ENCODE data around the gene KPNA1.

Gene KPNA1

DNA sequence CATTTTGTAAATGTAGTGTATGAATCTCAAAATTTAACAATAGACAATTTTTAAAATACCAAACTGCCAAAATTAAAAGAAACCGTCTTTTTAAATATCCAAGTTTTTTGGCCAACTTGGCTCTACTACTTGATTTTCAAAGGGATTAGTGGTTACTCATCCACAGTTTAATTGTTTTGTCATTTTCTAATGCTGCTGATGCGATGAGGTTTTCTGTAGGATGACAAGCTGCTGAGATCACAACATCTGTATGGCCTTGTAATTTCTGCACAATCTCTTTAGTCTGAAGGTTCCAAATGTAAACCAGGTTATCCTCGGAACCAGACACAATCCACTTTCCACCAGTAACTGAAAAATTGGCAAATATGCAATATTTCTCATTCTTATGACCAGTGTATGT is 100.3 kb downstream of the KPNA1 start:
- no peak for DNase-seq

GRCh38 chr3:122410639-122411038 is 104.1 kb downstream of the KPNA1 start:
- no peak for DNase-seq

- no peak for DNase-seq
Measured at GRCh38 chr3:122410111-122410510, 104.6 kb downstream of the KPNA1 start.

DNA sequence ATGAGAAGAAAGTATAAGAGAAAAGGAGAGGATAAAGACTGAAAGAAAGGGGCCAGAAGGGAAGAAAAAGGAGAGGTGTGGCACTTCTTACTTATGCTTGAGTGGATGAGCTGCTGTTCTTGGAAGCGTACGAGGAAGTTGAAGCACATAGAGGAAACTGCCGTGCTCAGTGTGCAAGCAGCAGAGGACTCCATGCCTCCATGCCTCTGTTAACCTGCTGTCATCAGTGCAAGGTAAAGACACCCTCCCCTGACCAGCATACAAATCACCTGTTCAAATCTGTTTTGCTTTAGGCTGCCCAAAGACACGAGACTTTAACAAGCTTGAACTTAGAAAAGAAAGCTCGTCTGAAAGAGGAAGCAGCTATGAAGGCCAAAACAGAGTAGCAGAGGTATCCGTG is 105.3 kb downstream of the KPNA1 start:
- no peak for DNase-seq

DNA sequence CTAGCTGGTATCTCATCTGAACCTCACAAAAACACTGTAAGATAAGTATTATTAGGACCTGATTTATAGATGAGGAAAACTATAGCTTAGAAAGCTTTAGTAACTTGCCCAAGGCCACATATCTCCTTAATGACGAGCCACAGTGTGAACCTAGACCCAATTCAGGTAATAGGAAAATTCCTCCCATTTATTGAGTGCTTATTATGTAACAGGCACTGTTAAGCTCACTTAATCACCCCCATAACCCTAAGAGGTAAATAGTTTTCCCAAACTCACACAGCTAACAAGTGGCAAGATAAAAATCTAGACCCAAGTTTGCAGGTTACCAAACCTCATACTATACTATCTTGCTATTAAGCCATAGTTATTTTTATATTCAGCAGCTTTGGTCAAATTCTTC is 106.8 kb downstream of the KPNA1 start:
- DNase-seq: no peak

DNA sequence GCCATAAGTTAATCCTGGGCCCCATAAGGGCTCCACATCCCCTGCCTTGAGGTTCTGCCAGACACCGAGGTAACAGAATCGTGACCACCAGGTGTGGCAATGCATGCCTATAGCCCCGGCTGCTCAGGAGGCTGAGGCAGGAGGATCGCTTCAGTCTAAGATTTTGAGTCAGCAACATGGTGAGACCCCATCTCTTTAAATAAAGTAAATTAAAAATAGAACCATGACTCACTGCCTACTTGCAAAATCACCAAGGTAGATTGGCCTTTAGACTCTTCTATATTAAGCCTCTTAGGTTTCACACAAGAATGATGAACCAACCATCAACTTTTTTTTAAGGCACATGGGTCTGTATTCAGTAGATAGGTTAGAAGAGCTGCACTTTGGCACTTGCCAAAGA is 108.5 kb downstream of the KPNA1 start:
- no peak for DNase-seq

DNA sequence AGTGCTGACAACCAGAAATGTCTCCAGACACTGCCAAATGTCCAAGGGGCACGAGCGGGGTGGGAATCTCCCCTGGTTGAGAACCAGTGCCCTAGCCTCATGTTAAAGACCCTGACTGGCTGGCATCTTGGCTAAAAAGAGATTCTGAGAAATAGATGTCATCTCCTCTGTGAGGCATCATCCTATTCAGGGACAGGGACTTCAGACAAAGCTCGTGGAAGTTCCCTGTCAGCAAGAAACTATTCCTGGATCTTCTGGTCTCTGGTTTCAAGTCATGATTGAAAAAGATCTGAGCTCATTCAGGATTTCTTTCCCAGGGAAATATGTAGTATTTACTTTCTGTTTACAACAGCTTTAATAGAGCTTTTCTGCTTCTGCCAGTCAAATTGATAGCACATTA is 109.7 kb downstream of the KPNA1 start:
- DNase-seq: no peak

DNA sequence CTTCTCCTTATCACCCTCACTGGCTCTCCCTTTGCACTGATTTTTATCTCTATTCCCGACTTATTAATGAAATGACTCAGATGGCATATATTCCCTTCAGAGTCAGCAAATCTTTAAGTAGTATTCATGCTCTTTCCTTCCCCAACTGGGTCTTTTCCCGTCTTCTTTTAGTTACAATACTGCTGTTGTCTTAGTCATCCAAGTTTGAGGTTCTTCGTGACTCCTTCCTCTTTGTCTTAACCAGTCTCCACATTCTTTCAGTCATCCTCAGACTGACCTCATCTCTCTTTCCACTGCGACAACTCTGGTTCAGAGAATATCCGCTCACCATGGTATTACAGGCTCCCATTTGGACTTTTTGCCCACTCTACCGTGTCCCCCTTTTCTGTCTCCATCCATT is 111.2 kb downstream of the KPNA1 start:
- no peak for DNase-seq

GRCh38 chr3:122398920-122399319 is 115.8 kb downstream of the KPNA1 start:
- no peak for DNase-seq

DNA sequence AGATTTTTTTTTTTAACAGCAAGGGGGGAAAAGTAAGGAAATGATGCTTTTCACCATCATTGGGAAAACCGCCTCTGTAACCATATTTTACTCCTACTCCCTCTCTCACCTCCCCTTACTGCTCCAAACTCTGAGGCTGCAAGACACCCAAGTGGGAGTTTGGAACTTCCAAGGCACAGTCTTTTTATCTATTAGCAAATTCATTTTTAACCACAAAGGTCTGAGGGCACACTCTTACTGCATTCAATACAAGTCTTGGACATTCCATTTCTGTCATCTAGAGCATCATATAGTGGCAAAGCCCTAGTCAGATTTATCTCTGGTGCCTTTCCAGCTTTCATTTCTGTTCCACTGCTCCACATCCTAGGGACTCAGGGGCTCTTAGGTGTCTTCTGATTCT is 117.5 kb downstream of the KPNA1 start:
- no peak for DNase-seq

GRCh38 chr3:122396511-122396910 is 118.2 kb downstream of the KPNA1 start:
- no peak for DNase-seq

DNA sequence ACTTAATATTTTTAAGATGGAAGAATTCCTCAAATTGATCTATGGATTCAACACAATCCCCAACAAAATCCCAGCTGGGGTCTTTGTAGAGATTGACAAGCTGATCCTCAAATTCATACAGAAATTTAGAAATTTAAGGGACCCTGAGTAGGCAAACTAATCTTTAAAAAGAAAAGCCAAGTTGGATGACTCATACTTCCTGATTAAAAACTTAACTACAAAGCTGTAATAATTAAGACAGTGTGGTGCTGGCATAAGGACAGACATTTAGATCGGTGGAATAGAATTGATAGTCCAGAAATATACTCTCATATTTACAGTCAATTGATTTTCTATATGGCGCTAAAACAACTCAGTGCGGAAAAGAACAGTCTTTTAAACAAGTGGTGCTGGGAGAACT is 119.2 kb downstream of the KPNA1 start:
- DNase-seq: no peak

GRCh38 chr3:122394173-122394572 is 120.6 kb downstream of the KPNA1 start:
- DNase-seq: no peak

- DNase-seq: peak; percentile 20
Measured at GRCh38 chr3:122392868-122393844, 121.6 kb downstream of the KPNA1 start.

DNA sequence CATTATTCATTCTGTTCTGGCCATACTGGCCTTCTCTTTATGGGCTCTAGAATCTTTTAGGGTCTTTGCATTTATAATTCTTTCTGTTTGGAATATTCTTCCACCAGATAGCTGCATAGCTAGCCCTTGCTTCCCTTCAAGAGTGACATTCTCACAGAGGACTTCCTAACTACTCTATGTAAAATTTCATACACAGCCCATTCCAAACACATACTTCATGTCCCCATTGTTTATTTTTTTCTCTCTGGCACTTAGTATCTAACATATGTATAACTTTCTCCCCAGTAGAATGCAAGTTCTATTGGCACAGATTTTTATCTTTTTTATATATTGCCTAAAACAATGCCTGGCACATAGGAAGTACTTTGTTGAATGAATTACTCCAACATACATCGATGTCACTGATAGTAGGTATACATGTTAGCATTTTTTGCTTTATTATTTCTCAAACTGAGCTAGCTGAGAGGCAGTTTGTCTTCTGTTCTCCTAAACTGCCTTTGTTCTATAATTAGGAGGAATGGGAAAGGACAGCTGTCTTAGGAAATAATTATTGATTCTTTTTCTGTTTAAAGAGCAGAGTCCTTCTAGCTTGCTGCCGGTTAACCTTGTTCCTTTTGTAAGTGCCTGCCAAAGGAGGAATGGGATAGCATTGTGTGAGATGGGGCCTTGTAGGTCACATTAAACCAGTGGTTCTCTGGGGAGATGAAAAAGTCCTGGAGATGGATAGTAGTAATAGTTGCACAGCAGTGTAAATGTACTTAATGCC is 122.9 kb downstream of the KPNA1 start:
- DNase-seq: no peak

DNA sequence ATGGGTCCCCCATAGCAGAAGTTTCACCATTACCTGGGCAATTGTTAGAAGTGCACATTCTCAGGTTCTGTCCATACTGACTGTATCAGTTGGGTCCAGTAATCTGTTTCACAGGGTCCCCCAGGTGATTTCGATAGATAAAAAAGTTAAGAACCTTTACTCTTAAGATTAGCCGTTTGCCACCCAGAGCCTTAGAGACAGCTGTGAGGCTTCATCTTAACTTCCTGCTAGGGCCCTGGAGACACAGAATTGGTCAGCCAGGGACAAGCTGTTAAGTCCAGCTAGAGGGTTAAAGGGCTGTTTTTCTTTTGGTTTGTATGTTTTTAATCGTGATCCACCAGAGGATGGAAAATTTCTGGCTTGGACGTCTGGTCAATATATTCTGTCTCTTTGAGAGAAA is 124.1 kb downstream of the KPNA1 start:
- DNase-seq: no peak

GRCh38 chr3:122389892-122390291 is 124.8 kb downstream of the KPNA1 start:
- DNase-seq: no peak

GRCh38 chr3:122389197-122389596 is 125.5 kb downstream of the KPNA1 start:
- DNase-seq: no peak

GRCh38 chr3:122387709-122388108 is 127.0 kb downstream of the KPNA1 start:
- no peak for DNase-seq

DNA sequence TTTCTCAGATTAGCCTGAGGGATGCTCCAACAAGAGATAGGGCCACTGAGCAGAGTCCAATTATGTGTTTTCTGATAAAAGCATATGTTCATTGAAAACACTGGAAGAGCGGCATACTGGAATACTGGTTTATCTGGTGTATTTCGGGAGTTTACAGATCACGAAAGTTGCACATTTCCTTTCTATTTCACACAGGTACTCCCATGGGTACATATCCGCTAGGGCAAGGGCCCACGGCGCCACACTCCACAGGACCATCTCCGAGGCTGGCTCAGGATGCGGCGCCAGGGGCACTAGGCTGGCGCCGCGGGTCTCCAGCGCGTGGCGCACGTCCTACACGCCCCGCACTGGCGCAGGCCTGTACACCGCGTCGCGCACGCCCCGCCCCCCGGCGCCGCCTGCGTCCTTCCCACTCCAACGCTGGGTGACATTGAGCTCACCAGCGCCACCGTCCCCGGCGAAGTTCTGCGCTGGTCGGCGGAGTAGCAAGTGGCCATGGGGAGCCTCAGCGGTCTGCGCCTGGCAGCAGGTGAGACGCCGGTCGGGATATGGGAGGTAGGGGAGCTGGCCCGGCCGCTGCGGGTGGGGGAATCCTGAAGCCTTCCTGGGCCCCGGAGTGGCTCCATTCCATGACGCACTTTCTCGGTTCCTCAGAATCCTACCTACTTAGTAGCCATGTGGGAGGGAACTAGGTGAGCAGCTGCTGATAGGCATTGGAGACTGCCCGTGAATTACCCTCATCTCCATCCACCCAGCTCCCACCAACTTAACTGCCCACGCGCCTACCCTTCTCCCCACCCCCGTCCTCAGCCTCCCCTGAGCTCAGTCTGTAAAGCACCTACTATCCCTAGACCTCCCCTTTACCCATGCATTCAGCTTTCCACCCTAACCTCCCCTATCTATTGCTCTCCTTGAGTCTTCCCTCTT is 130.7 kb downstream of the KPNA1 start, which contains the start of gene FAM162A:
Gene FAM162A, plus strand, starts transcription at position 412 of the 927 bp plus-strand sequence. Its CDS starts 84 bp downstream, at position 496.
- peak; percentile 87 for DNase-seq

GRCh38 chr3:122382888-122383666 is 131.7 kb downstream of the KPNA1 start, which contains the start of gene MIX23:
Gene MIX23, minus strand, starts transcription at chr3:122383231. Its CDS starts 7 bp downstream, at chr3:122383224.
- peak; percentile 80 for DNase-seq

GRCh38 chr3:122377975-122378374 is 136.8 kb downstream of the KPNA1 start:
- no peak for DNase-seq

Measured in kidney glomerular epithelial cell (primary cell).